Gastroesophageal sphincter (tissue), 4 donors: ENCODE measurements around the gene PRRC2A. TPM values are rescaled to one million over a fixed set of nuclear protein-coding genes. Genes with fewer than 3 reads are reported as not detected.

Experiments
- ATAC-seq: fragments of 150-250 bp; one replicate; pipeline ENCODE4 v1.9.1; 2016; ENCODE audit warnings: mild to moderate bottlenecking, moderate library complexity
- H3K27ac ChIP-seq, 4 donors: fragments of 200-600 bp; sonication (generic) in 3 of 4; 1 replicate in 3 of 4; 2 replicates in 1 of 4; pipeline ENCODE4 v1.5.1; 2016 to 2019
- H3K27me3 ChIP-seq: fragments of 200-600 bp; sonication (generic); one replicate; pipeline ENCODE4 v1.5.1; 2019
- H3K36me3 ChIP-seq, 2 donors: fragments of 200-600 bp; sonication (generic); one replicate each; pipeline ENCODE4 v1.5.1; 2019; ENCODE audit warnings: control low read depth in 1 of 2
- H3K4me1 ChIP-seq, 3 donors: fragments of 200-600 bp; sonication (generic); 1 replicate in 2 of 3; 2 replicates in 1 of 3; pipeline ENCODE4 v1.5.1; 2016 to 2019; ENCODE audit warnings: control low read depth in 2 of 3
- H3K4me3 ChIP-seq, 2 donors: fragments of 200-600 bp; sonication (generic); one replicate each; pipeline ENCODE4 v1.5.1; 2019; ENCODE audit warnings: mild to moderate bottlenecking in 1 of 2, moderate library complexity in 1 of 2
- H3K9me3 ChIP-seq, 3 donors: fragments of 200-600 bp; sonication (generic); one replicate each; pipeline ENCODE4 v1.5.1; 2017 to 2019; ENCODE audit warnings: control low read depth in 2 of 3
- CTCF ChIP-seq, 4 experiments: fragments of 200-600 bp in 2 of 4; fragments of 450-650 bp in 2 of 4; sonication (generic) in 1 of 4; IDR thresholded peaks; one replicate each; pipeline ENCODE4 v1.5.1; 2017 to 2019; ENCODE audit warnings: antibody characterized with exemption in 4 of 4, mild to moderate bottlenecking in 2 of 4, moderate library complexity in 2 of 4
- EP300 ChIP-seq: sonication (generic); formaldehyde crosslinking; IDR thresholded peaks from one replicate; pipeline ENCODE4 v1.6.1; 2017; ENCODE audit warnings: antibody characterized with exemption, mild to moderate bottlenecking
- POLR2A ChIP-seq, 2 donors: fragments of 450-650 bp; IDR thresholded peaks; one replicate each; pipeline ENCODE4 v1.6.1; 2017; ENCODE audit warnings: antibody characterized with exemption in 2 of 2, mild to moderate bottlenecking in 2 of 2, moderate library complexity in 1 of 2
- POLR2AphosphoS5 ChIP-seq: sonication (generic); formaldehyde crosslinking; IDR thresholded peaks from one replicate; pipeline ENCODE4 v1.6.1; 2017; ENCODE audit warnings: antibody characterized with exemption
- WGBS, 2 donors: methylation state at CpG; one replicate each; pipeline ENCODE4 v1.1.5; 2018; ENCODE audit warnings: low coverage in 1 of 2; 5-methylcytosine and 5-hydroxymethylcytosine counted together
- total RNA-seq, 4 donors: library from RNA; depleted of rRNA; stranded (reverse); fragments of >200 nt; gene quantifications; one replicate each; pipeline ENCODE4 v1.1.0, GENCODE V29; 2016

PRRC2A gene
- total RNA-seq, 4 donors from 2014 or later: 47.9 to 137 (median 76.2) TPM

GRCh38 chr6:31660381-31661261, 40.1 kb downstream of the PRRC2A start, which contains the start of gene C6orf47:
Gene C6orf47, minus strand, starts transcription at chr6:31660778. Its CDS starts 831 bp downstream, at chr6:31659947.
- peak; percentile 83 for ATAC-seq
- H3K4me1 ChIP-seq: peaks cover 8 to 82% (median 36%) of the 10 kb centered on the region in 3 donors
- no CpG with 5 or more reads among the region's 52 CpGs for WGBS, 2 donors
- no peaks in the 10 kb centered on the region for H3K27me3 ChIP-seq
- TF ChIP-seq POLR2A (IDR thresholded peaks at IDR 0.05) (peak; percentile 93 to 94), CTCF (IDR thresholded peaks at IDR 0.05) (no peak), EP300 (no peak), POLR2AphosphoS5 (peak; percentile 75)
- peak within 1 kb of the TSS; percentile 56 to 81 for H3K4me3 ChIP-seq
- peak within 1 kb of the TSS; percentile 50 to 89 (median 86) for H3K27ac ChIP-seq
- H3K36me3 ChIP-seq: peaks cover 0 to 49% of the 10 kb centered on the region in 2 donors
- H3K9me3 ChIP-seq: no peaks in the 10 kb centered on the region

- Histone ChIP-seq H3K36me3 (peaks cover 0 to 42% of the 10 kb centered on the region in 2 donors), H3K4me1 (peaks cover 8 to 77% (median 37%) of the 10 kb centered on the region in 3 donors), H3K27ac (peak overlapping the region; percentile 50 to 89 (median 86)), H3K4me3 (peak overlapping the region in 1 of 2 donors; percentile 81), H3K27me3 (no peaks in the 10 kb centered on the region), H3K9me3 (no peaks in the 10 kb centered on the region)
- WGBS, 2 donors: 51 to 81% methylated on average over 4 to 5 of the region's 12 CpGs
- no peak for TF ChIP-seq CTCF (IDR thresholded peaks at IDR 0.05)
- no peak for TF ChIP-seq POLR2A (IDR thresholded peaks at IDR 0.05)
- TF ChIP-seq POLR2AphosphoS5: no peak
- no peak for TF ChIP-seq EP300
- ATAC-seq: no peak
Measured at GRCh38 chr6:31661262-31662123, 41.0 kb downstream of the PRRC2A start.

GRCh38 chr6:31662124-31662723, 41.7 kb downstream of the PRRC2A start:
- H3K4me3 ChIP-seq: no peak overlapping the region
- no peak for ATAC-seq
- TF ChIP-seq EP300 (no peak), CTCF (IDR thresholded peaks at IDR 0.05) (no peak), POLR2A (IDR thresholded peaks at IDR 0.05) (no peak), POLR2AphosphoS5 (no peak)
- peak overlapping the region in 3 of 4 donors; percentile 9 to 19 (median 17) for H3K27ac ChIP-seq
- 97 to 100% methylated on average over 2 to 5 of the region's 12 CpGs for WGBS, 2 donors
- H3K36me3 ChIP-seq: peaks cover 0 to 39% of the 10 kb centered on the region in 2 donors
- no peaks in the 10 kb centered on the region for H3K9me3 ChIP-seq
- H3K4me1 ChIP-seq: peaks cover 8 to 77% (median 45%) of the 10 kb centered on the region in 3 donors
- H3K27me3 ChIP-seq: no peaks in the 10 kb centered on the region

- H3K4me1 ChIP-seq: peaks cover 8 to 77% (median 42%) of the 10 kb centered on the region in 3 donors
- peak overlapping the region; percentile 55 to 67 for H3K4me3 ChIP-seq
- no peak for ATAC-seq
- peak overlapping the region; percentile 95 to 98 (median 96) for H3K27ac ChIP-seq
- H3K36me3 ChIP-seq: peaks cover 0 to 39% of the 10 kb centered on the region in 2 donors
- no peaks in the 10 kb centered on the region for H3K9me3 ChIP-seq
- TF ChIP-seq CTCF (IDR thresholded peaks at IDR 0.05): no peak
- TF ChIP-seq EP300: no peak
- no peak for TF ChIP-seq POLR2AphosphoS5
- TF ChIP-seq POLR2A (IDR thresholded peaks at IDR 0.05): no peak
- no peaks in the 10 kb centered on the region for H3K27me3 ChIP-seq
- 17 to 57% methylated on average over 1 to 2 of the region's 9 CpGs for WGBS, 2 donors
Measured at GRCh38 chr6:31663126-31663960, 42.8 kb downstream of the PRRC2A start.
